ENCODE measurements around the gene FGD5.

The FGD5 gene

DNA sequence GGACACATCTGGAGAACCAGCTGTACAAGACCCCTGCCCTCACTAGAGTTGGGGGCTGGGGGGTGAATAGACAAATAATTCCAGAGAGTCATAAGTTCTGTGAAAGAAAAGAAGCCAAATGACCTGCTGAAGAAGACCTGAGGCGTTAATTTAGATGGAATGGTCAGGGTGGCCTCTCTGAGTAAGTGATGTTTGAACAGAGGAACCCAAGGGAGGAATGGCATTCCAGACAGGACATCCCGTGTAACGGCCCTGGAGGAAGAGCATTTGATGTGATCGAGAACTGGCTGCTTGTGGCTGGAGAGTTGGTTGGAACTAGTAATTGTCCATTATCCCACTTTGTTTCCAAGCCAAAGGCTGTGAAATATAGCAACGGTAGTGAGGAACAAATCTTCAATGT lies 130.4 kb downstream of the FGD5 start:
- Histone ChIP-seq H3K4me1 (ENCODE audit: control insufficient read depth, insufficient read depth, low read length) (peaks cover 29% of the 10 kb centered on the region), H3K36me3 (ENCODE audit: control insufficient read depth, insufficient read depth, low read length, severe bottlenecking) (peaks cover 10% of the 10 kb centered on the region), H3K4me3 (ENCODE audit: low read length) (peak overlapping the region; percentile 90), H3K27me3 (replicated peaks; ENCODE audit: control insufficient read depth, insufficient read depth, low read length) (no peaks in the 10 kb centered on the region), H3K9ac (ENCODE audit: low read length) (peak overlapping the region; percentile 87), H3K9me3 (ENCODE audit: control insufficient read depth, low read length) (no peaks in the 10 kb centered on the region)
- no peak for DNase-seq (ENCODE audit: low read depth)

DNA sequence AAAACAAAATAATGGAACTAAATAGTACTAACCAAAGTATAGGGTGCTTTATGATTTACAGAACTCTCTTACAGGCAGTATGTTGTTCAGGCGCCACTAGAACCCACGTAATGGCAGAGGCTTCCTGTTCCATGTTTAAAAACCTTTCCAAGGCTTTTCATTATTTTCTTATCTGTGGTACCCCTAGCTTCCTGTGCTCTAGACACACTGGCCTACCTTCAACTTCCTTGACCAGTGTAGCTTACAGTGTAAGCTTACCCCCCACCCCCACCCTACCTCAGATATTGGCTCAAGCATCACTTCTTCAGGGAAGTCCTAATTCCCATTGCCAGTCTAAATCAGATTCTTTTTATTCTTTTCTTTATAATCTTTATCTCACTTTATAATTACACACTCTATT lies 131.5 kb downstream of the FGD5 start:
- Histone ChIP-seq H3K36me3 (ENCODE audit: control insufficient read depth, insufficient read depth, low read length, severe bottlenecking) (peaks cover 6% of the 10 kb centered on the region), H3K4me3 (ENCODE audit: low read length) (no peak overlapping the region), H3K9me3 (ENCODE audit: control insufficient read depth, low read length) (no peaks in the 10 kb centered on the region), H3K4me1 (ENCODE audit: control insufficient read depth, insufficient read depth, low read length) (peaks cover 26% of the 10 kb centered on the region), H3K27me3 (replicated peaks; ENCODE audit: control insufficient read depth, insufficient read depth, low read length) (no peaks in the 10 kb centered on the region), H3K9ac (ENCODE audit: low read length) (no peak overlapping the region)
- no peak for DNase-seq (ENCODE audit: low read depth)

DNA sequence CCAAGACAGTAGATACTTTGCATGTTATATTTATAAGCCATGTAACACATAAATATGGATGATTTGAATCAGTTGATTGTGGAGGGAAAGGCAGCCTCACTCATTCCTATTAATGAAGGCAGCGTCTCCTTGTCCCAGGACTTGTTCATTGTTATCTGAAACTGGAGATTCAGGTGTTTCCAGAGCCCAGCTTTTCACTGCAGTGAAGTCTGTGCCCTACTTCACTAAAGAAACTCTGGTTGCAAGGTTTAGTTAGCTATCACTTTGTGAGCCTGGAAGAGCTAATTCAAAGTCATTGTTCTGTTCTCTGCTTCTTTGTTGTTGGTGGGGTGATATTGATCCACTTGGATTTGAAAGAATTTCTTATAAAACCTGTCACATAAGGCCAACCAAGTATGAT lies 138.4 kb downstream of the FGD5 start:
- no peaks in the 10 kb centered on the region for H3K9me3 ChIP-seq (ENCODE audit: control insufficient read depth, low read length)
- no peak overlapping the region for H3K4me3 ChIP-seq (ENCODE audit: low read length)
- H3K9ac ChIP-seq (ENCODE audit: low read length), result no peak overlapping the region
- H3K27me3 ChIP-seq (replicated peaks; ENCODE audit: control insufficient read depth, insufficient read depth, low read length), result no peaks in the 10 kb centered on the region
- peaks cover 4% of the 10 kb centered on the region for H3K36me3 ChIP-seq (ENCODE audit: control insufficient read depth, insufficient read depth, low read length, severe bottlenecking)
- no peak for DNase-seq (ENCODE audit: low read depth)
- peaks cover 7% of the 10 kb centered on the region for H3K4me1 ChIP-seq (ENCODE audit: control insufficient read depth, insufficient read depth, low read length)

DNA sequence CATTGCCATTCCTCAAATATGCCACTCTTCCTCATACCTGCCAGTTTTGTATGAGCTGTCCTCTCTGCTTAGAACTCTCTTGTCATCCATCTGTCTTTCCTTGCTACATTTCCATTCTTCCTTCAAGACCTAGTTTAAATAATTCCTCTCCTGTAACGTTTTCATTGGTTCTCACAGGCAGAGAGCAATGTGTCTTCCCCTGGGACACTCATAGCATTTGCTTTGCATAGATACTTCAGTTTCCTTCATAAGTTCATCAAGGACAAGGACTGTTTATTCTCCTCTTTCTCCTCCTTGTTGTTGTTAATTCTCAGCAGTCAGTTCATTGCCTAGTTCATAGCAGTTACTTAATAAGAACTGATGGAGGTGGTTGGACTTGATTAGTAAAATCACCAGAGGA lies 139.2 kb downstream of the FGD5 start:
- DNase-seq (ENCODE audit: low read depth), result no peak
- Histone ChIP-seq H3K4me1 (ENCODE audit: control insufficient read depth, insufficient read depth, low read length) (peaks cover 7% of the 10 kb centered on the region), H3K9ac (ENCODE audit: low read length) (no peak overlapping the region), H3K36me3 (ENCODE audit: control insufficient read depth, insufficient read depth, low read length, severe bottlenecking) (peaks cover 4% of the 10 kb centered on the region), H3K4me3 (ENCODE audit: low read length) (no peak overlapping the region), H3K9me3 (ENCODE audit: control insufficient read depth, low read length) (no peaks in the 10 kb centered on the region), H3K27me3 (replicated peaks; ENCODE audit: control insufficient read depth, insufficient read depth, low read length) (no peaks in the 10 kb centered on the region)

DNA sequence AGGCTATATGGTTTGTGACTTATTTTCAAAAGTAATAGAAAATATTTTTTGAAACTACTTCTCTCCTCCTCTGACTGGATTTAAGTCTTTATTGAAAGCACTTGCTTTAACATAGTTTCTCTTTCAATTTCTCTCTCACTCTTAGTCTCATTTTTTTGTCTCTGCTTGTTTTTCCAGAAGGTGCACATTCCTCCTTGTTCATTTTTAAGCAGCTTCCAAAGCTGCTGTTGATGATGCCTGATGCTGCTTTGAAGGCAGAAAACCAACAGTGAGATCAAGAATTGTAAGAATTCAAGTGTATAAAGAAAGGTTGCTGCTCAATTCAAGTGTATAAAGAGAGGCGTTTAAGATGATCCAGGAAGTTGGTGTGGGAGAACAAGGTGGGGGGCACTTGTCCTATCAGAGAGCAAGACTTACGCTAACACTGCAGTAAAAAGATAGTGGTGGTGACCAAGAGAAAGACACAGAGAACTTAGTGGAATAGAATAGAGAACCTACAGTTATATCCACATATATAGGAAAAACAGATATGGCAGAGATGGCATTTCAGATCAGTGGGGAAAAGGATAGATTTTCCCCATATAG lies 140.7 kb downstream of the FGD5 start:
- Histone ChIP-seq H3K4me3 (ENCODE audit: low read length) (no peak overlapping the region), H3K36me3 (ENCODE audit: control insufficient read depth, insufficient read depth, low read length, severe bottlenecking) (peaks cover 4% of the 10 kb centered on the region), H3K9ac (ENCODE audit: low read length) (no peak overlapping the region), H3K9me3 (ENCODE audit: control insufficient read depth, low read length) (no peaks in the 10 kb centered on the region), H3K27me3 (replicated peaks; ENCODE audit: control insufficient read depth, insufficient read depth, low read length) (no peaks in the 10 kb centered on the region), H3K4me1 (ENCODE audit: control insufficient read depth, insufficient read depth, low read length) (peaks cover 7% of the 10 kb centered on the region)
- DNase-seq (ENCODE audit: low read depth), result no peak

DNA sequence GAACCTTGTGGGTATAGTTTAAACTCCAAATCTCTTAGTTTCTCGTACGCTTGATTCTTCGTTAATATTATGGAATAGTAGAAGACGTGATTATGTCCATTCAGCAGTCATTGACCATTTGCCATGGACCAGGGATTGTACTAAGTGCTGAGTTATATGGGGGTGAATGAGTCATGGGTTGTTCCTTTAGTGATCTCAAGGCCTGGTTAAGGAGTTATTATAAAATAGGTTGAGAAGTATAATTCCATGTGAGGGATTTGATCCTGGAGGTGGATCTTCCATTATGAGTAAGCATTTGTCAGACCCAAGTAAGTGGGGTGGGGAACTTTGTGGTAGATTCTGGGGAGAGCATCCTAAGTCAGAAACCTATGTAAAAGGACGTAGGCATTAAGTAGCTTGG lies 144.0 kb downstream of the FGD5 start:
- DNase-seq (ENCODE audit: low read depth), result no peak
- Histone ChIP-seq H3K4me1 (ENCODE audit: control insufficient read depth, insufficient read depth, low read length) (peaks cover 7% of the 10 kb centered on the region), H3K9ac (ENCODE audit: low read length) (no peak overlapping the region), H3K4me3 (ENCODE audit: low read length) (no peak overlapping the region), H3K36me3 (ENCODE audit: control insufficient read depth, insufficient read depth, low read length, severe bottlenecking) (peaks cover 11% of the 10 kb centered on the region), H3K27me3 (replicated peaks; ENCODE audit: control insufficient read depth, insufficient read depth, low read length) (no peaks in the 10 kb centered on the region), H3K9me3 (ENCODE audit: control insufficient read depth, low read length) (no peaks in the 10 kb centered on the region)

DNA sequence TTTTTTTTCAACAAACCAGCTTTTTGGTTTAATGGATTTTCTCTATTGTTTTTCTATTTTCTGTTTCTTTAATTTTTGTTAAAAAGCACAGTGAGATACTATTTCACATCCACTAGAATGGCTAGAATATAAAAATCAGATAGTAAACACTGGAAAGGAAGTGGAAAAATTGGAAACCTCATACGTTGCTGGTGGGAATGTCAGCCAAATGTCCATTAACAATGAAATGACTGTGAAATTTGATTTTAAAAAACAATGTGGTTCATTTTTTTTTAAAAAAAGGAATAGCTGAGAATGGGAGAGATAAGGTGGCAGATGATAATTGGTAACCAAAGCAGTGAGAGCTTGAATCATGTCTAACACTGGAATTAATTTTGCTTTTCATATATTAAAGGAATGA lies 148.5 kb downstream of the FGD5 start:
- Histone ChIP-seq H3K9ac (ENCODE audit: low read length) (no peak overlapping the region), H3K4me3 (ENCODE audit: low read length) (no peak overlapping the region), H3K27me3 (replicated peaks; ENCODE audit: control insufficient read depth, insufficient read depth, low read length) (no peaks in the 10 kb centered on the region), H3K9me3 (ENCODE audit: control insufficient read depth, low read length) (no peaks in the 10 kb centered on the region), H3K36me3 (ENCODE audit: control insufficient read depth, insufficient read depth, low read length, severe bottlenecking) (peaks cover 9% of the 10 kb centered on the region), H3K4me1 (ENCODE audit: control insufficient read depth, insufficient read depth, low read length) (no peaks in the 10 kb centered on the region)
- no peak for DNase-seq (ENCODE audit: low read depth)

DNA sequence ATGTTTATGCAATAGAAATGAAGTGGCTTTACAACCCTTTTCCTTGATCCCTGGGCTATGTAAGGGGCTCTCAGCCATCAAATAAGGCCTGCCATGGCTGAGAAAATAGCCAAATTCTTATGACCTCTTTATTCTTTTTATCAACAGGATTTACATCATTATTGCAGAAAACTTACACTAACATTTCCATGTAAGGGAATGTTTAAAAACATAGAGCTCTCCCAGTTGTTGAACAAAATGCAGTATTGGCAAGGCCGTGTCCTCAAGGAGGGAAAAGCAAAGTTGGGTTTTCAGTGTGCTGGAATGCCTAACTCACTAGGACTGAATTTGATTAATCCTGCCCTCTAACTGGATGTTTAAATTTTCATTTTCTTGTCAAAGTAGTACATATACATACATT lies 150.9 kb downstream of the FGD5 start:
- Histone ChIP-seq H3K4me3 (ENCODE audit: low read length) (no peak overlapping the region), H3K36me3 (ENCODE audit: control insufficient read depth, insufficient read depth, low read length, severe bottlenecking) (peaks cover 25% of the 10 kb centered on the region), H3K9ac (ENCODE audit: low read length) (no peak overlapping the region), H3K4me1 (ENCODE audit: control insufficient read depth, insufficient read depth, low read length) (no peaks in the 10 kb centered on the region), H3K9me3 (ENCODE audit: control insufficient read depth, low read length) (no peaks in the 10 kb centered on the region), H3K27me3 (replicated peaks; ENCODE audit: control insufficient read depth, insufficient read depth, low read length) (no peaks in the 10 kb centered on the region)
- DNase-seq (ENCODE audit: low read depth), result no peak

DNA sequence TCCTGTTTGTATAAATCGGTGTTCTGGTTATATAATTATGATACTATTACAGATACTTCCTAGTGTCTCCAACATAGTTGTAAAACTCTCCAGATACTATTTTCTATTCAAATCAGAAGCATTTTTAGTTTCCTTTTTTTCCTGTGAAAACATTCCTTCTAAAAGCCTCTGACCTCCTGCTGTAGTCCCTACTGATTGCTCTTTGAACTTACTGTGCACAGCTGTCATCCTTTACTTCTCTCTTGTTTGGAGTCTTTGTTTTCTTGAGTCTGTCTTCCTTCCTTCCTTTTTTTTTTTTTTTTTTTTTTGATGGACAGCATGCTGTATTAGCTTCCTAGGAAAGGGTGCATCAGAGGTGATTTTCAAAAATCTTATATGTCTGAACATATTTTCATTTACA lies 157.6 kb downstream of the FGD5 start:
- H3K9ac ChIP-seq (ENCODE audit: low read length), result no peak overlapping the region
- DNase-seq (ENCODE audit: low read depth), result no peak
- no peaks in the 10 kb centered on the region for H3K27me3 ChIP-seq (replicated peaks; ENCODE audit: control insufficient read depth, insufficient read depth, low read length)
- H3K4me3 ChIP-seq (ENCODE audit: low read length), result no peak overlapping the region
- no peaks in the 10 kb centered on the region for H3K9me3 ChIP-seq (ENCODE audit: control insufficient read depth, low read length)
- peaks cover 21% of the 10 kb centered on the region for H3K36me3 ChIP-seq (ENCODE audit: control insufficient read depth, insufficient read depth, low read length, severe bottlenecking)
- no peaks in the 10 kb centered on the region for H3K4me1 ChIP-seq (ENCODE audit: control insufficient read depth, insufficient read depth, low read length)

DNA sequence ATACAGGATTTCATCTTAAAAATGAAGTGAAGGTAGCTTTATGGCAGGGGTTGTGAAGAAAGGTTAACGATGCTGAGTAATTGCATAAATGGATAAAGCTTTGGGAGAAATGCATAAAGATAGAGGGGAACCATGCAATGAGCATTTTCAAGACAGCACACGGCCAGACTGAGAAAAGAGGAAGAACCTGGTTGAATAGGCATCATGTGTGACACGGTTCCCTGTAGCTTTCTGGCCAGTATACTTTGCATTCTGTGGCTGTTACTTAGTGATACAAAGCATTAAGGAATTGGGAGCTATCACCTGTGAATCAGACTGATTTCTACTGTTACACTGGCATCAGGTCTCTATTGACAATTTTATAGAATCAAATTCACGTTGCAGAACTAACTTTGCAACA lies 161.9 kb downstream of the FGD5 start:
- H3K9ac ChIP-seq (ENCODE audit: low read length), result no peak overlapping the region
- peaks cover 8% of the 10 kb centered on the region for H3K9me3 ChIP-seq (ENCODE audit: control insufficient read depth, low read length)
- H3K36me3 ChIP-seq (ENCODE audit: control insufficient read depth, insufficient read depth, low read length, severe bottlenecking), result no peaks in the 10 kb centered on the region
- no peak overlapping the region for H3K4me3 ChIP-seq (ENCODE audit: low read length)
- no peak for DNase-seq (ENCODE audit: low read depth)
- H3K27me3 ChIP-seq (replicated peaks; ENCODE audit: control insufficient read depth, insufficient read depth, low read length), result no peaks in the 10 kb centered on the region
- H3K4me1 ChIP-seq (ENCODE audit: control insufficient read depth, insufficient read depth, low read length), result no peaks in the 10 kb centered on the region
